Measurements from ENCODE around the gene FTSJ3.

- TF ChIP-seq, protein P1, sequence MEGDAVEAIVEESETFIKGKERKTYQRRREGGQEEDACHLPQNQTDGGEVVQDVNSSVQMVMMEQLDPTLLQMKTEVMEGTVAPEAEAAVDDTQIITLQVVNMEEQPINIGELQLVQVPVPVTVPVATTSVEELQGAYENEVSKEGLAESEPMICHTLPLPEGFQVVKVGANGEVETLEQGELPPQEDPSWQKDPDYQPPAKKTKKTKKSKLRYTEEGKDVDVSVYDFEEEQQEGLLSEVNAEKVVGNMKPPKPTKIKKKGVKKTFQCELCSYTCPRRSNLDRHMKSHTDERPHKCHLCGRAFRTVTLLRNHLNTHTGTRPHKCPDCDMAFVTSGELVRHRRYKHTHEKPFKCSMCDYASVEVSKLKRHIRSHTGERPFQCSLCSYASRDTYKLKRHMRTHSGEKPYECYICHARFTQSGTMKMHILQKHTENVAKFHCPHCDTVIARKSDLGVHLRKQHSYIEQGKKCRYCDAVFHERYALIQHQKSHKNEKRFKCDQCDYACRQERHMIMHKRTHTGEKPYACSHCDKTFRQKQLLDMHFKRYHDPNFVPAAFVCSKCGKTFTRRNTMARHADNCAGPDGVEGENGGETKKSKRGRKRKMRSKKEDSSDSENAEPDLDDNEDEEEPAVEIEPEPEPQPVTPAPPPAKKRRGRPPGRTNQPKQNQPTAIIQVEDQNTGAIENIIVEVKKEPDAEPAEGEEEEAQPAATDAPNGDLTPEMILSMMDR (conservative IDR thresholded peaks at IDR 0.05; ENCODE audit: low read depth in 2 of 2): peak; percentile 18 to 24; a peak in 3 of 4 replicates
- no peak for TF ChIP-seq EZH2 (IDR thresholded peaks at IDR 0.05; ENCODE audit: low read depth, unreplicated experiment)
- TF ChIP-seq, protein P2, sequence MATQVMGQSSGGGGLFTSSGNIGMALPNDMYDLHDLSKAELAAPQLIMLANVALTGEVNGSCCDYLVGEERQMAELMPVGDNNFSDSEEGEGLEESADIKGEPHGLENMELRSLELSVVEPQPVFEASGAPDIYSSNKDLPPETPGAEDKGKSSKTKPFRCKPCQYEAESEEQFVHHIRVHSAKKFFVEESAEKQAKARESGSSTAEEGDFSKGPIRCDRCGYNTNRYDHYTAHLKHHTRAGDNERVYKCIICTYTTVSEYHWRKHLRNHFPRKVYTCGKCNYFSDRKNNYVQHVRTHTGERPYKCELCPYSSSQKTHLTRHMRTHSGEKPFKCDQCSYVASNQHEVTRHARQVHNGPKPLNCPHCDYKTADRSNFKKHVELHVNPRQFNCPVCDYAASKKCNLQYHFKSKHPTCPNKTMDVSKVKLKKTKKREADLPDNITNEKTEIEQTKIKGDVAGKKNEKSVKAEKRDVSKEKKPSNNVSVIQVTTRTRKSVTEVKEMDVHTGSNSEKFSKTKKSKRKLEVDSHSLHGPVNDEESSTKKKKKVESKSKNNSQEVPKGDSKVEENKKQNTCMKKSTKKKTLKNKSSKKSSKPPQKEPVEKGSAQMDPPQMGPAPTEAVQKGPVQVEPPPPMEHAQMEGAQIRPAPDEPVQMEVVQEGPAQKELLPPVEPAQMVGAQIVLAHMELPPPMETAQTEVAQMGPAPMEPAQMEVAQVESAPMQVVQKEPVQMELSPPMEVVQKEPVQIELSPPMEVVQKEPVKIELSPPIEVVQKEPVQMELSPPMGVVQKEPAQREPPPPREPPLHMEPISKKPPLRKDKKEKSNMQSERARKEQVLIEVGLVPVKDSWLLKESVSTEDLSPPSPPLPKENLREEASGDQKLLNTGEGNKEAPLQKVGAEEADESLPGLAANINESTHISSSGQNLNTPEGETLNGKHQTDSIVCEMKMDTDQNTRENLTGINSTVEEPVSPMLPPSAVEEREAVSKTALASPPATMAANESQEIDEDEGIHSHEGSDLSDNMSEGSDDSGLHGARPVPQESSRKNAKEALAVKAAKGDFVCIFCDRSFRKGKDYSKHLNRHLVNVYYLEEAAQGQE (IDR thresholded peaks at IDR 0.05; ENCODE audit: unreplicated experiment): no peak
Measured at GRCh38 chr17:63774141-63774968, 53.1 kb downstream of the FTSJ3 start, which contains the start of gene DDX42.
